Raji (cell line): Measurements from ENCODE around the gene STK11.

ENCODE experiments used
- POLR2A ChIP-seq: IDR thresholded peaks from 2 replicates; pipeline ENCODE4 v1.6.1; 2011; ENCODE audit warnings: low read depth, low read length, control low read depth; ENCODE audit not compliant: insufficient read depth

Gene STK11

GRCh38 chr19:1225440-1226226 lies 20.1 kb downstream of the STK11 start:
- TF ChIP-seq POLR2A = no peak

- TF ChIP-seq POLR2A = no peak
These were observed 20.6 kb downstream of the STK11 start for GRCh38 chr19:1226227-1226518.

- no peak for TF ChIP-seq POLR2A
These were observed 21.1 kb downstream of the STK11 start for GRCh38 chr19:1226522-1227303.

DNA sequence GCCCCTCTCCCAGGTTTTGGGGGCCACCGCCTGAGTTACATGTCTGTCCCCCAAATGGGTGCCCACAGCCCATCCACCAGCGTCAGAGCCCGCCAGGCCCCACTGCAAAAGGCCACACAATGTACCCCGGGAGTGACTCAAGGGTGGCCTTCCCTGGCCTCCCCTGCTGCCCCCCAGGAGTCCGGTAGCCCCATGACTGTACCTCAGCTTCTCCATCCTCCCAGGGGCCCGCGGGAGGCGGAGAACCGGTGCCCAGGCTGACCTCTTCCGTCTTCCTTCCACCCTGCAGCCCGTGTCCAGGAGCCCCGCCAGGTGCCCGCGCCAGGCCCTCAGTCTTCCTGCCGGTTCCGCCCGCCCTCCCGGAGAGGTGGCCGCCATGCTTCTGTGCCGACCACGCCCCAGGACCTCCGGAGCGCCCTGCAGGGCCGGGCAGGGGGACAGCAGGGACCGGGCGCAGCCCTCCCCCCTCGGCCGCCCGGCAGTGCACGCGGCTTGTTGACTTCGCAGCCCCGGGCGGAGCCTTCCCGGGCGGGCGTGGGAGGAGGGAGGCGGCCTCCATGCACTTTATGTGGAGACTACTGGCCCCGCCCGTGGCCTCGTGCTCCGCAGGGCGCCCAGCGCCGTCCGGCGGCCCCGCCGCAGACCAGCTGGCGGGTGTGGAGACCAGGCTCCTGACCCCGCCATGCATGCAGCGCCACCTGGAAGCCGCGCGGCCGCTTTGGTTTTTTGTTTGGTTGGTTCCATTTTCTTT lies 21.9 kb downstream of the STK11 start:
- TF ChIP-seq POLR2A = no peak

GRCh38 chr19:1228161-1228957 lies 22.8 kb downstream of the STK11 start:
- no peak for TF ChIP-seq POLR2A

GRCh38 chr19:1229056-1229923 lies 23.7 kb downstream of the STK11 start:
- no peak for TF ChIP-seq POLR2A

DNA sequence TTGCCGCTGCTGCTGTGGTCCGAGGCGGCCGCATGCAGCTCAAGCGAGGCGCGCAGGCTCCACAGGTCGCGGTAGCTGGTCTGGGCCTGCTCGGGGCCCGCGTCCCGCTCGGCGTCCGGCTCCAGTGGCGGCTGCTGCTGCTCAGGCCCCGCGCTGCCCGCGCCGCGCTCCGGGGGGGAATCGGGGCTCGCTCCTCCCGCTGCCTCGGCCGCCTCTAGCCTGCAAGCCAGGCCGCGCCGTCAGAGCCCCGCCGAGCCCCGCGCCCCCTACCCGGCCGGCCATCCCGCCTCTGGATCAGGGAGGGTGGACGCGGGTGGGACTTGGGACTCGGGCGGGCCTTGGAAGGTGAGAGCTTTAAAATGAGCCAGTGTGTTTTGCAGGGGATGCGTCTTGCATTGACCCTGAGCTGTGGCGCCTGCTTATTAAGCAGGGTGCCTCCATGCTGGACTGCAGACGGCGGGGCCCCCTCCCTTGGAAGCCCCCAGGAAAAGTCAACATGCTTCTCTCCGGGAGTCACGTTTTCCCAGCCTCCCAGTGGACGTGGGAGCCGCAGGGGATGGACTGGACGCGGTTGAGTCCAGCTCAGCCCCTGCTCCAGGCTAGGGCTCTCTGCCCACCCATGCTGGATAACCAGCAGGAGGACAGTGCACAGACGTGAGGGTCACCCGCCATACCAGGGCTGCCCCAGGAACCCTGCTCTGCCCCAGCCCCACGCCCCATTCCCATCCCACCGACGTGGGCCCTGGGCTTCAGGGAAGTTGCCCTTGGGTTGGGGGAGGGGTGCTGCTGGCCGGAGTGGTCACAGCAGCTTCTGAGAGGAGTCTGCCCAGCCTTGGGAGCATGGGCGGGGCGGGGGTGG lies 24.6 kb downstream of the STK11 start:
- no peak for TF ChIP-seq POLR2A

DNA sequence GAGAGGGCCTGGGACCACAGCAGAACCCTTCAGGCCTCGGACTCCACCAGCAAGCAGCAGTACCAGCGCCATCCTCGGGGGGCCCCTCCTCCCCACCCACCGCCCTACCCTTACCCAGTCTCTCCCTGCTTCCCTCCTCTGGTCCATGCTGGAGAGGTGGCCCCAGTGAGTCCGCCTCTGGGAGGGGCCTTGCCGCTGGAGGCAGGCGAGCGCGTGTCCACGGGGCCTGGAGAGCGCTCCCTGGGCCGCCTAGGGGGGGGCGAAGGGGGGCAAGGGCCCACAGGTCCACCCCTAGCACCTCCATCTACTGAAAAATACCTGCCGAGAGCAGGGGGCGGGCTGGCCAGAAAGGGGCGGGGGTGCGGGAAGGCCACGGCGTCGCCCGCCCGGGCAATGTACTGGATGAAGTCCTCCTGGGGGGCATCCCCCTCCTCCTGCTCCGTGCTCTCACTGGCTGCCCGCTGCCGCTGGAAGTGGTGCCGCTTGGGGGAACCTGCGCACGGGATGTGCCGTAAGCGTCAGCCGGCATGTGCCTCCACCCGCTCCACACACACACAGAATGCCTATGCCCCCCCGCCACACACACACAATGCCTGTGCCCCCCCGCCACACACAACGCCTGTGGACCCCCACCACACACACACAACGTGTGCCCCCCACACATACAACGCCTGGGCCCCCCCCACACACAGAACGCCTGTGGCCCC lies 25.4 kb downstream of the STK11 start:
- TF ChIP-seq POLR2A = no peak

DNA sequence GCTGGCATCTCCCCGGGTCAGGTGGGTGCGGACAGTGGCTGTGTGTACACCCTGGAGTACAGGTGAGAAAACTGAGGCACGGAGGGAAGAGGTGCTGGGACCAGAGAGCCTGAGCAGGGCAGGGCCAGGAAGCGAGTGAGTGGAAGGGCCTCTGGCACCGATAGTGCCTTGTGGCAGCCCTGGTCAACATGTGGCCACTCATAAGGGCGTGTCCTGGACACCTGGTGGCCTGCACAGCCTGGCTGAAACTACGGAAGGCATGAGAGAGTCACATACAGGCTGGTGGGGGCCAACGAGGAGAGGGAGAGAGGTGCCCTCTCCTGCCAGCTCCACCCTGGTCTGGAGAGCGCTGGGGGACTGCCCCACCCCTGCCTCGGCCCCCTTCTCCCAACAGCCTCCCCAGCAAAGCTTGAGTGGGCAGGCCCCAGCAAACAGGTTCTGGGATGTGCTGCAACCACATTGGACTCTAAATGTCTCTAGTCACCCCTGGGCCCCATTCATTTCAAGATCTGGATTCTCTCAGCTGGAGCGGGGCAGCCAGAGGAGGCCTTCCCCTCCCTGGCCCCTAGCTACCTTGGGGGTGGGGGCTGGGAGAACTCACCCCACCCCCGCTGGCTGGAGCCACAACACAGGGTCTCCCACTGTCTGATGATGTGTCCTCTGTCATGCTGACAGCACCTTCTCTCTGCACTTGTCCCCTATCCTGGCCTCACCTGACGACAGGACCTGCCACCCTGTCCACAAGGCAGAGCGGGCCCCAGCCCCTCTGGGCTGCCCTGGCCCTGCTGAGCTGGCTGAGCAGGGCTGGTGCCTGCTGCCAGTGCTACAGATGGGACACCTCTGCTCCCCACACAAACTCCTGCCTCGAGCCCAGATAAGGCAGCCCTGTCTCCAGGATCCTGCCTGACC lies 26.4 kb downstream of the STK11 start:
- no peak for TF ChIP-seq POLR2A

DNA sequence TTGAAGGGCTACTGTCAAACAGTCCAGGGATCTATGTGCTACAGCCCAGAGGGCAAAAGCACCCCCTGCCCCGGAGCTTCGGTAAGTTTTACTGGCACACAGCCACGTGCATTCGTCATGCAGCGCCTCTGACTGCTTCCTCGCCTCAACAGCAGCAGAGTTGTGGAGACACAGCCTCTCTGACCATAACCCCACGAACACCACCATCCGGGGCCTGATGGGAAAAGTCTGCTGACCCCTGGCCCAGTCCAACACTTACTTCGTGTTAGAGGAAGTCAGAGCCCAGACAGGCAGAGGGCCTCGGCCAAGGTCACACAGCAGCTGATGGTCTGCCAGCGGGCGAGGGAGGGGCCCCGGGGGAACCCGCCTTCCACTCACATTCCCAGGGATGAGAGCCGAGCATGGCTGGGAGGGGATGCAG lies 27.1 kb downstream of the STK11 start:
- no peak for TF ChIP-seq POLR2A

DNA sequence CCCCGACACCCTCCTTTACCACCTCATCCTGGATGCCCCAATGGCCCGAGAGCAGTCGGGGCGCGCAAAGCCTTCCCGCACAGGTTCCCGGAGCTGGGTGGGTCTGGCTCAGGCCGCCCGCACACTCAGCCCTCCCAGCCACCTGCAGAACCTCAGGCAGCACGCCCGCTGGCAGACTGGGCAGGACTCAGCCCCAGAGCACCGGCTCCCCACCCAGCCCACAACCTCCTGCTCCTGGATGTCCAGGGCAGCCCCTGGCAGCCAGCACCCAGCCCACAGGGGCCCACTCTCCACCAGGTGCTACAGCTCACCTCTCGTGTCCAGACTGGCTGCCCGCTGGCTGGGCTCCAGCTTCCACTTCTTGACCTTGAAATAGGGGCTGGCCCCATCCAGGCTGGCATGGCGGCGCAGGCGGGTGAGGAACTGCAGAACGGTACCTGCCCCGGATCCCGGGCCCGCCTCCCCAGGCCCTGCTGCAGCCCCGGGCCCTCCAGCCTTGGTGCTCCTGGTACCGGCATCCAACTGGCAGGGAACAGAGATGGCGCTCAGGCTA lies 27.6 kb downstream of the STK11 start:
- TF ChIP-seq POLR2A = no peak
